Heart right ventricle (tissue), 16 donors: ENCODE data around the gene MRPL22. TPM values are rescaled to one million over a fixed set of nuclear protein-coding genes. Genes with fewer than 3 reads are reported as not detected.

ENCODE experiments used
- ATAC-seq, 8 donors: fragments of 200-7000 bp; cut with Tn5 transposase; one replicate each; pipeline ENCODE4 v1.9.1; 2020; ENCODE audit warnings: mild to moderate bottlenecking in 8 of 8, moderate library complexity in 8 of 8, moderate number of reproducible peaks in 1 of 8
- DNase-seq, 2 donors: peaks; one replicate each; pipeline ENCODE4 v3.0.0-alpha.2; 2020
- H3K27ac ChIP-seq, 10 donors: fragments of 200-600 bp; sonication (generic) in 2 of 10; one replicate each; pipeline versions ENCODE4 v1.5.0 to v1.8.0; 2020 to 2022; ENCODE audit warnings: mild to moderate bottlenecking in 3 of 10
- H3K27me3 ChIP-seq, 7 donors: fragments of 200-600 bp; one replicate each; pipeline ENCODE4 v1.8.0; 2021 to 2022; ENCODE audit warnings: mild to moderate bottlenecking in 2 of 7
- H3K36me3 ChIP-seq, 9 donors: fragments of 200-600 bp; sonication (generic) in 1 of 9; one replicate each; pipeline versions ENCODE4 v1.5.0 to v1.8.0; 2020 to 2022; ENCODE audit warnings: mild to moderate bottlenecking in 2 of 9
- H3K4me1 ChIP-seq, 9 donors: fragments of 200-600 bp; sonication (generic) in 1 of 9; one replicate each; pipeline versions ENCODE4 v1.5.0 to v1.8.0; 2020 to 2022; ENCODE audit warnings: mild to moderate bottlenecking in 4 of 9
- H3K4me3 ChIP-seq, 10 donors: fragments of 200-600 bp; sonication (generic) in 2 of 10; one replicate each; pipeline versions ENCODE4 v1.5.0 to v1.8.0; 2020 to 2022; ENCODE audit warnings: mild to moderate bottlenecking in 7 of 10, moderate library complexity in 2 of 10
- H3K9me3 ChIP-seq, 11 donors: fragments of 200-600 bp in 10 of 11; sonication (generic) in 2 of 11; one replicate each; pipeline versions ENCODE4 v1.5.0 to v1.8.0; 2013 to 2022; ENCODE audit warnings: mild to moderate bottlenecking in 2 of 11, control low read depth in 1 of 11, moderate library complexity in 1 of 11
- WGBS, 2 donors: extraction: QIAGEN DNeasy Blood & Tissue Kit; methylation state at CpG; one replicate each; pipeline ENCODE4 v1.1.7; 2013; ENCODE audit warnings: inconsistent platforms in 1 of 2; 5-methylcytosine and 5-hydroxymethylcytosine counted together
- intact Hi-C, 10 donors: fragments of 100-400 bp; cut with DNase I; formaldehyde crosslinking; loops; one replicate each; pipeline versions ENCODE4 v1.11.1 to v1.14.2; 2022
- polyA plus RNA-seq, 2 donors: library from polyadenylated mRNA; stranded (reverse); fragments of 200-250 nt; gene quantifications; one replicate each; pipeline ENCODE4 v1.2.3, GENCODE V29; 2013
- total RNA-seq, 10 donors: library from RNA; stranded (reverse); fragmentation: NEBNext Ultra II Directional in 3 of 10; extraction: Animal tissue kit (Norgen Biotek cat#: 25700) in 3 of 10; gene quantifications; one replicate each; pipeline versions ENCODE4 v1.2.1 to v1.2.4, GENCODE V29; 2021 to 2023
- TF ChIP-seq, protein P1 (sequence below), 9 donors: fragments of 200-600 bp; sonication (generic) in 2 of 9; IDR thresholded peaks; one replicate each; pipeline versions ENCODE4 v1.5.0 to v1.8.0; 2021 to 2022; ENCODE audit warnings: antibody characterized with exemption in 9 of 9, mild to moderate bottlenecking in 5 of 9, moderate library complexity in 1 of 9
- donor health status: Arrhythmogenic right ventricular cardiomyopathy.
- donor health status: ischemic (EF 13 %, LVEDD 7.1; RV severe dilation, severe dysfunction).
- donor health status: healthy with polysubstance abuse.
- donor health status: DM: no; HTN: yes; CAD: no.
- donor health status: DM: no; HTN: no; CAD: no.
- donor health status: ischemic (EF 25% LVEDD 6.9; RV normal size, moderate dysfunction).
- donor health status: ischemic (EF 25% LVEDD 5.7; RV mildly dilated, moderate dysfunction).
- donor health status: healthy.
- donor health status: DM: yes; HTN: yes; CAD: no.
- donor health status: Ischemic cardiomyopathy.
- donor health status: ischemic (EF 35%, LVEDD 5.7; RV mildly dilated, moderate dysfunction).
- donor health status: nonischemic (EF 11% LVEDD 7.7; RV severe dilation, severe dysfunction).
- donor health status: DM: yes; HTN: yes; CAD: no.
- donor health status: PGD.
- donor health status: ischemic (EF 29% LVEDD 5.4; RV normal size, mild dysfunction).
- donor health status: nonischemic (EF 23%, LVEDD 6.1; RV moderate dilation, normal function).

MRPL22 gene
- total and polyA plus RNA-seq, 12 donors = 57.1 to 109 (median 73.2) TPM

- H3K27me3 ChIP-seq = no peaks in the 10 kb centered on the region
- intact Hi-C loops = no loop called here
- TF ChIP-seq, protein P1, sequence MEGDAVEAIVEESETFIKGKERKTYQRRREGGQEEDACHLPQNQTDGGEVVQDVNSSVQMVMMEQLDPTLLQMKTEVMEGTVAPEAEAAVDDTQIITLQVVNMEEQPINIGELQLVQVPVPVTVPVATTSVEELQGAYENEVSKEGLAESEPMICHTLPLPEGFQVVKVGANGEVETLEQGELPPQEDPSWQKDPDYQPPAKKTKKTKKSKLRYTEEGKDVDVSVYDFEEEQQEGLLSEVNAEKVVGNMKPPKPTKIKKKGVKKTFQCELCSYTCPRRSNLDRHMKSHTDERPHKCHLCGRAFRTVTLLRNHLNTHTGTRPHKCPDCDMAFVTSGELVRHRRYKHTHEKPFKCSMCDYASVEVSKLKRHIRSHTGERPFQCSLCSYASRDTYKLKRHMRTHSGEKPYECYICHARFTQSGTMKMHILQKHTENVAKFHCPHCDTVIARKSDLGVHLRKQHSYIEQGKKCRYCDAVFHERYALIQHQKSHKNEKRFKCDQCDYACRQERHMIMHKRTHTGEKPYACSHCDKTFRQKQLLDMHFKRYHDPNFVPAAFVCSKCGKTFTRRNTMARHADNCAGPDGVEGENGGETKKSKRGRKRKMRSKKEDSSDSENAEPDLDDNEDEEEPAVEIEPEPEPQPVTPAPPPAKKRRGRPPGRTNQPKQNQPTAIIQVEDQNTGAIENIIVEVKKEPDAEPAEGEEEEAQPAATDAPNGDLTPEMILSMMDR (IDR thresholded peaks at IDR 0.05) = no peak
- peaks cover 0 to 59% (median 40%) of the 10 kb centered on the region in 9 donors for H3K4me1 ChIP-seq
- DNase-seq = no peak
- H3K27ac ChIP-seq = no peak overlapping the region
- no peak for ATAC-seq
- H3K4me3 ChIP-seq = no peak overlapping the region
- H3K9me3 ChIP-seq = no peaks in the 10 kb centered on the region
- peaks cover 0 to 26% (median 0%) of the 10 kb centered on the region in 9 donors for H3K36me3 ChIP-seq
- 86 to 89% methylated on average over 5 of the region's 5 CpGs for WGBS, 2 donors
Observed at GRCh38 chr5:154943527-154943926, 2.7 kb downstream of the MRPL22 start.

DNA sequence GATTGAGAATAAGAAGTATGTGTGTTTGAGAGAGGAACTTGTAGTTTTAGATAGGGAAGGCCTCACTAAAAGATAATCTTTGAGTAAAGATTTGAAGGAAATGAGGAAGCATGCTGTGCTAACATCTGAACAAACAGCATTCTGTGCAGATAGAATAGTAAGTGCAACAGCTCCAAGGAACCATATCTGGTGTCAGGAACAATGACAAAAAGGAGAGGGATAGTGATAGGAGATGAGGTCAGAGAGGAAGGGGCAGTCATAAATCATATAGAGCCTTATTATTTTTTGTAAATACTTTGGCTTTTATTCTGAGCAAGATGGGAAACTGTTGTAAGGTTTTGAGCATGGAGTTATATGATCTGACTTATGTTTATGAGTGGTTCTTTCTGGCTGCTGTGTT lies 3.8 kb downstream of the MRPL22 start:
- Histone ChIP-seq H3K4me1 (peaks cover 0 to 58% (median 41%) of the 10 kb centered on the region in 9 donors), H3K9me3 (no peaks in the 10 kb centered on the region), H3K27ac (no peak overlapping the region), H3K36me3 (peaks cover 0 to 26% (median 0%) of the 10 kb centered on the region in 9 donors), H3K27me3 (no peaks in the 10 kb centered on the region), H3K4me3 (no peak overlapping the region)
- DNase-seq = no peak
- no peak for ATAC-seq
- intact Hi-C loops = loop anchor here in 1 of 10 donors (2.0 kb wide), 1 partner anchor 60 kb away; no protein-coding TSS in a partner anchor
- TF ChIP-seq, protein P1 (IDR thresholded peaks at IDR 0.05) = no peak

DNA sequence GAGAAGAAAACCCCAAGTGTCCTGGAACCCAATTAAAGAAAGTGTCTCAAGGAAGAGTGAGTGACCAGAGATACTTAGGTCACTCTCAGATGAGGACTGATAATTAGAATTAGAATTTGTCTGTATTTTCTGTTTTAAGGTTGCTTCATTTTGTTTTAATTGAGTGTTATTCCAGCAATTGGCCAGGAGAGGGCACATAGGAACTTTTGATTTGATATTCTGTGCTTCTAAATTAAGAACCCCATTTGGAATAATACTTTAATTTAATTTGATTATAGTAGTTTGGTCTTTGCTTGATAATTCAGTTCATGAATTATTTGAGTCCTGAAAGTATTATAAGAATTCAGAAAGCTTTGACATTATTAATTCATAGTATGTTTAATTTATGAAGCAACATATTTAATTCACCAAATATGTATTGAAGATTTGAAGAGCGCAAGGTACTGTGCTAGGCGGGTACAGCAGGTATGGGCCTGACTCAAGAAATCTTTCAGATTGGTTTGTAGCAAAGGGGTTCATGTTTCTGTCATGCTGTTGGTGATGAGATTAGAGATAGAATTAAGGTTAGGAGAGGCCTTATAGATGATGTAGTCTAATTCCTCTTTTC lies 4.9 kb downstream of the MRPL22 start:
- peaks cover 0 to 26% (median 0%) of the 10 kb centered on the region in 9 donors for H3K36me3 ChIP-seq
- ATAC-seq (no peak), DNase-seq (no peak)
- H3K9me3 ChIP-seq = no peaks in the 10 kb centered on the region
- intact Hi-C loops = loop anchor here in 2 of 10 donors (2.0 kb wide), 1 partner anchor 59 kb away; no protein-coding TSS in a partner anchor
- no peak overlapping the region for H3K27ac ChIP-seq
- 92 to 93% methylated on average over 2 of the region's 2 CpGs for WGBS, 2 donors
- H3K4me3 ChIP-seq = no peak overlapping the region
- no peaks in the 10 kb centered on the region for H3K27me3 ChIP-seq
- H3K4me1 ChIP-seq = peaks cover 0 to 53% (median 35%) of the 10 kb centered on the region in 9 donors
- TF ChIP-seq, protein P1 (IDR thresholded peaks at IDR 0.05) = peak; percentile 30 to 77 (median 65)

DNA sequence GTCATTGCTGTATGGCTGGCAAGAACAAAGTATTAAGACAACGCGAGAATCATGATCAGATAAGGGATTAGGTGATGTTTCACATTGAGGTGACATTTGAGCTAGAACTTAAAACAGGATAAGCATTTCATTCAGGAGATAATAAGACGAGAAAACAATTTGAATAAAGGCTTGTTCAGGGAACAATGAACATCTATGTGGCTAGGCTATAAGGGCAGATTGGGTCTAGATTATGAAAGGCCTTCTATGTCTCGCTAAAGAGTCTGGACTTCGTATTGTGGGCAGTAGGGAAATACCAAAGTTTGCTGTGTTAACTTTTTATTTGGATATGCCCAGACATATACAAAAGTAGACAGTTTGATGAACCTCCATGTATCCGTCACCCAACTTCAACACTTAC lies 6.9 kb downstream of the MRPL22 start:
- TF ChIP-seq, protein P1 (IDR thresholded peaks at IDR 0.05) = no peak
- no peak overlapping the region for H3K27ac ChIP-seq
- no peaks in the 10 kb centered on the region for H3K27me3 ChIP-seq
- H3K36me3 ChIP-seq = peaks cover 0 to 43% (median 0%) of the 10 kb centered on the region in 9 donors
- no peak for ATAC-seq
- 79 to 83% methylated on average over 6 of the region's 6 CpGs for WGBS, 2 donors
- peaks cover 0 to 39% (median 22%) of the 10 kb centered on the region in 9 donors for H3K4me1 ChIP-seq
- intact Hi-C loops = loop anchor here in 1 of 10 donors (2.0 kb wide), 1 partner anchor 57 kb away; no protein-coding TSS in a partner anchor
- no peaks in the 10 kb centered on the region for H3K9me3 ChIP-seq
- no peak overlapping the region for H3K4me3 ChIP-seq
- DNase-seq = no peak
